K562 (cell line): ENCODE results near the gene DUS3L. TPM values are rescaled to one million over a fixed set of nuclear protein-coding genes. Genes with fewer than 3 reads are reported as not detected.

Experiments used
- BACH1 ChIP-seq: fragments of 200-800 bp; sonication (Bioruptor generic); IDR thresholded peaks from 2 replicates; pipeline ENCODE4 v1.6.1; 2016; ENCODE audit warnings: missing genetic modification characterization, missing compliant biosample characterization
- CCAR2 ChIP-seq: fragments of 200-400 bp; formaldehyde crosslinking; IDR thresholded peaks from 2 replicates; pipeline ENCODE4 v1.6.1; 2017; ENCODE audit warnings: mild to moderate bottlenecking, low read depth, low read length
- CEBPG ChIP-seq, 3 experiments: fragments of 200-800 bp in 1 of 3; sonication (Bioruptor generic) in 1 of 3; sonication (generic) in 1 of 3; formaldehyde crosslinking in 1 of 3; IDR thresholded peaks in 2 of 3; conservative IDR thresholded peaks in 1 of 3; 2 replicates each; pipeline versions ENCODE4 v1.6.1 to v1.8.0; 2016 to 2022; ENCODE audit warnings: missing compliant biosample characterization in 2 of 3, missing genetic modification characterization in 2 of 3, mild to moderate bottlenecking in 1 of 3, missing genetic modification reagents in 1 of 3
- CEBPZ ChIP-seq: fragments of 150-350 bp; IDR thresholded peaks from 2 replicates; pipeline ENCODE4 v1.6.1; 2014; ENCODE audit warnings: low read depth, mild to moderate bottlenecking, low read length, borderline replicate concordance
- CHD4 ChIP-seq: fragments of 200-600 bp; sonication (generic); IDR thresholded peaks from 3 replicates; pipeline ENCODE4 v1.6.1; 2012; ENCODE audit warnings: low read depth, mild to moderate bottlenecking, mixed read lengths, low read length, inconsistent platforms; ENCODE audit not compliant: insufficient read depth, insufficient replicate concordance, poor library complexity, severe bottlenecking
- DACH1 ChIP-seq: fragments of 450-650 bp; IDR thresholded peaks from 2 replicates; pipeline ENCODE4 v1.6.1; 2018; ENCODE audit not compliant: partially characterized antibody
- ELF2 ChIP-seq: fragments of 250-450 bp; sonication (Bioruptor Pico); IDR thresholded peaks from 2 replicates; pipeline ENCODE4 v1.5.0; 2021; ENCODE audit warnings: mild to moderate bottlenecking
- FOXM1 ChIP-seq, 2 experiments: fragments of 450-650 bp in 1 of 2; sonication (generic) in 1 of 2; formaldehyde crosslinking in 1 of 2; IDR thresholded peaks; 2 replicates each; pipeline versions ENCODE4 v1.6.1 to v1.9.0; 2017 to 2022; ENCODE audit warnings: low read depth in 2 of 2, mild to moderate bottlenecking in 2 of 2, missing genetic modification reagents in 1 of 2, moderate library complexity in 1 of 2
- FUS ChIP-seq: fragments of 200-400 bp; formaldehyde crosslinking; optimal IDR thresholded peaks from 2 replicates; pipeline ENCODE3; 2017; ENCODE audit warnings: low read depth, low read length
- GATAD2A ChIP-seq: fragments of 450-650 bp; IDR thresholded peaks from 2 replicates; pipeline ENCODE4 v1.6.1; 2017
- HMG20B ChIP-seq: fragments of 250-450 bp; sonication (Bioruptor Pico); IDR thresholded peaks from 2 replicates; pipeline ENCODE4 v1.5.0; 2021; ENCODE audit warnings: mild to moderate bottlenecking
- JUNB ChIP-seq: fragments of 450-650 bp; formaldehyde crosslinking; conservative IDR thresholded peaks from 2 replicates; pipeline ENCODE4 v1.4.0; 2020; ENCODE audit warnings: mild to moderate bottlenecking
- KAT8 ChIP-seq: fragments of 450-650 bp; IDR thresholded peaks from 2 replicates; pipeline ENCODE4 v1.6.1; 2016; ENCODE audit warnings: low read depth, mild to moderate bottlenecking
- KLF13 ChIP-seq: fragments of 450-650 bp; IDR thresholded peaks from 2 replicates; pipeline ENCODE4 v1.6.1; 2016; ENCODE audit warnings: missing genetic modification characterization, low read depth, mild to moderate bottlenecking, missing compliant biosample characterization, moderate library complexity, borderline replicate concordance
- NCOA1 ChIP-seq: fragments of 450-650 bp; IDR thresholded peaks from 2 replicates; pipeline ENCODE4 v1.6.1; 2016; ENCODE audit warnings: low read depth
- XRCC5 ChIP-seq: fragments of 200-400 bp; formaldehyde crosslinking; IDR thresholded peaks from 2 replicates; pipeline ENCODE4 v1.6.1; 2017; ENCODE audit warnings: low read depth, mild to moderate bottlenecking, low read length
- ZNF121 ChIP-seq: sonication (generic); formaldehyde crosslinking; conservative IDR thresholded peaks from 2 replicates; pipeline ENCODE4 v1.8.0; 2022; ENCODE audit warnings: missing genetic modification reagents
- ZNF311 ChIP-seq: fragments of 250-450 bp; sonication (Bioruptor Pico); IDR thresholded peaks from 2 replicates; pipeline ENCODE4 v1.4.0; 2020; ENCODE audit warnings: mild to moderate bottlenecking, moderate library complexity
- ZNF445 ChIP-seq: fragments of 250-450 bp; sonication (Bioruptor Pico); IDR thresholded peaks from 2 replicates; pipeline ENCODE4 v1.4.0; 2020; ENCODE audit warnings: low read depth, mild to moderate bottlenecking, moderate library complexity
- polyA plus RNA-seq, 8 experiments: library from polyadenylated mRNA; depleted of rRNA in 4 of 8; stranded (reverse) in 5 of 8; unstranded in 3 of 8; fragments of >200 nt; fragmentation: Nextera tagmentation in 2 of 8; fragmentation: Illumina TruSeq in 1 of 8; extraction: Ambion mirVana in 2 of 8; extraction: Trizol in 1 of 8; gene quantifications; 2 replicates each; pipeline versions ENCODE4 v1.2.1 to v1.2.3, GENCODE V29; 2011 to 2014; ENCODE audit warnings: inconsistent platforms in 1 of 8, missing spikeins in 1 of 8
- total RNA-seq, 7 experiments: library from RNA; depleted of rRNA in 6 of 7; stranded (reverse); fragments of >200 nt in 6 of 7; fragmentation: Illumina TruSeq in 2 of 7; extraction: Trizol in 2 of 7; gene quantifications; 2 replicates each; pipeline versions ENCODE4 v1.2.1 to v1.2.3, GENCODE V29; 2011 to 2021; ENCODE audit warnings: low replicate concordance in 1 of 7
- TF ChIP-seq, protein P1 (sequence below), 2 experiments: fragments of 450-650 bp; IDR thresholded peaks; 2 replicates each; pipeline ENCODE4 v1.6.1; 2016

The DUS3L gene
- total and polyA plus RNA-seq, 9 of the 15 experiments (the other 6 are each of a cell fraction or from before 2014, with no cell fraction given) = 1.7 to 102 (median 77.5) TPM

GRCh38 chr19:5790559-5791520 lies at the start of gene DUS3L (continued):
- TF ChIP-seq CCAR2 = no peak
- TF ChIP-seq KAT8 = no peak
- no peak for TF ChIP-seq FUS
- no peak for TF ChIP-seq HMG20B (CRISPR knock-in tag)
- TF ChIP-seq, protein P1, sequence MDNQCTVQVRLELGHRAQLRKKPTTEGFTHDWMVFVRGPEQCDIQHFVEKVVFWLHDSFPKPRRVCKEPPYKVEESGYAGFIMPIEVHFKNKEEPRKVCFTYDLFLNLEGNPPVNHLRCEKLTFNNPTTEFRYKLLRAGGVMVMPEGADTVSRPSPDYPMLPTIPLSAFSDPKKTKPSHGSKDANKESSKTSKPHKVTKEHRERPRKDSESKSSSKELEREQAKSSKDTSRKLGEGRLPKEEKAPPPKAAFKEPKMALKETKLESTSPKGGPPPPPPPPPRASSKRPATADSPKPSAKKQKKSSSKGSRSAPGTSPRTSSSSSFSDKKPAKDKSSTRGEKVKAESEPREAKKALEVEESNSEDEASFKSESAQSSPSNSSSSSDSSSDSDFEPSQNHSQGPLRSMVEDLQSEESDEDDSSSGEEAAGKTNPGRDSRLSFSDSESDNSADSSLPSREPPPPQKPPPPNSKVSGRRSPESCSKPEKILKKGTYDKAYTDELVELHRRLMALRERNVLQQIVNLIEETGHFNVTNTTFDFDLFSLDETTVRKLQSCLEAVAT (IDR thresholded peaks at IDR 0.05) = peak in 1 of 2 experiments; percentile 44; a peak in 2 of 4 replicates
- TF ChIP-seq ZNF311 = no peak
- no peak for TF ChIP-seq ZNF121 (CRISPR knock-in tag)
- TF ChIP-seq ELF2 (CRISPR knock-in tag) = peak; percentile 71; the same call in 1 of the 2 replicates
- no peak for TF ChIP-seq JUNB (CRISPR knock-in tag)
- no peak; the same call in 1 of the 2 replicates for TF ChIP-seq KLF13 (tag)
- TF ChIP-seq BACH1 (tag) = no peak; the same call in 1 of the 2 replicates
- no peak for TF ChIP-seq ZNF445 (CRISPR knock-in tag)
- TF ChIP-seq CEBPZ = no peak
- no peak for TF ChIP-seq DACH1
- TF ChIP-seq NCOA1 = peak; percentile 93
- TF ChIP-seq GATAD2A = no peak
- TF ChIP-seq FOXM1 (IDR thresholded peaks at IDR 0.05; ENCODE audit: low read depth) = peak; percentile 89
- 0 out of 2 replicates have a peak, but pooled peaks have one; percentile 80 for TF ChIP-seq FOXM1 (CRISPR knock-in tag; IDR thresholded peaks at IDR 0.05; ENCODE audit: low read depth)
- TF ChIP-seq XRCC5 = no peak; the same call in 1 of the 2 replicates
- TF ChIP-seq CHD4 = no peak
- peak; percentile 64; the same call in 1 of the 2 replicates for TF ChIP-seq CEBPG (CRISPR knock-in tag; IDR thresholded peaks at IDR 0.05)
- TF ChIP-seq CEBPG (tag; conservative IDR thresholded peaks at IDR 0.05 in 1 of 2, IDR thresholded peaks at IDR 0.05 in 1 of 2) = peak; percentile 8 to 38; a peak in 1 of 4 replicates
